HG03135 (cell line): ENCODE data around the gene SLC8A1.
"Not testable (repeated sequence)": the region's sequence is repeated elsewhere in the genome, so short reads cannot be mapped to it uniquely, and the experiment has no call there.

Source experiments
- ATAC-seq: cut with Tn5 transposase; IDR thresholded peaks from one replicate; pipeline ENCODE4 v1.9.1; 2021; ENCODE audit warnings: mild to moderate bottlenecking, moderate library complexity; ENCODE audit not compliant: unreplicated experiment

The SLC8A1 gene

DNA sequence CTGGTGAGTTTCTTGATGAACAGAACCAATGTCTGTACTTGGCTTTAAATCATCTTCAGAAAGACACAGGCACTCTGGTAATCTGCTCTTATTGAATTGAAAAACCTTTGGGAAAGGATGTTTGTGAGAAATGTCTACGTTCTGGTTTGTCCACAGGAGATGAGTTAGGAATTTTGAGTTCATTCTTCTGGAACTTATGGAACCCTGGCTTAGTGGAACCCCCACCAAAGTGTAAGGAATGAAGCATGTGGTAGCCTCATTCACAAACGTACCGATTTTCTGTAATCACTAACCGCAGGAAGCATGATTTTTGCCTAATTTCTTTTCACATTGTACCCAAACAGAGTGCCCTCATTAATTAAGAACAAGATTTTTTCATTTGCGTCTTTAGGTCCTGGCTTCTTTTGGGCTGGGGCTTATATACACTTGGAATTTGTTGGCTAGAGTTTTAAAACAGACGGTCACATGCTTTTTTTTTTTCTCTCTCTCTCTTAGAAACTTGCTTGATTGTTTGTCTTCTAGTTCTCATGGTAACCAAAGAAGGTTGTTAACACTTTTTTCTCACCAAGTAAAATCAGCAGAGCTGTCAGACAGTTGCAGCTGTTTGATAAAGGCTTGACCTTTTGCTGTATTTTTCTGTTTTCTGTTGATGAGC lies 358.7 kb downstream of the SLC8A1 start:
- no peak for ATAC-seq

DNA sequence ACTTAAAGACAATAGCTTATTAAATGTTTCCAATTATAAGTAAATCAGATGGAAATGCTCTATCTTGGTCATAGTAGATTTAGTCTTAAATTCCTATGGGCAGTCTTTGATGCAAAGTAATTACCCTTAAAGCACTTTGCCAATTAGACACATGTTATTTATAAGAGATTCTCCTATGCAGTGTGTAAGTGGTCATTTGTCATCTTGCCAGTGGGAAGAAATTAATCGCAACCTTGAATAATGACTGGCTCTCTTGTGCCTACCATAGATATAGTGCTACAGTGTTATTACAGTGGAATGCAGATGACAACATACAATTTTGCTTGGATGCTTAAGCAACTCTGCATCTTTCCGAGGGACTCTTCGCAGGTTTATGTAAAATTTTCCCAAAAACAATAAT lies 361.8 kb downstream of the SLC8A1 start:
- ATAC-seq, result no peak

DNA sequence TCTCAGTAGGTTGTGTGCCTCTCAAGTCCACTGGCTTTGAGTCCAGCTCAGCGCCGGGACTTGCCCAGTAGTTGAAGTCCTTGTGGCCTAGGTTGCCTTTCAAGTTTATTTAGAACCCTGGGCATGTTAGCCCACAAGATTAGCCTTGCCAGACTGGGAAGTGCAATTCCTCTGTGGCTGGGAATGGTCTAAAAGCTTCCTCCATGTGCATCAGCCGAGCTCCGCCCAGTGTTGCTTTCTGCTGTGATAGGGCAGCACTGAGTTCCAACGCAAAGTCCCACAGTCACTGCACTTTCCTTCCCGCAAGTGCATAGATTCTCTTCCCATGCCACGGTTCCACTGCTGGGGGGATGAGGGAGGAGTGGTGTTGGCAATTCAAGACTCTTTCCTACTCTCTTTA lies 364.0 kb downstream of the SLC8A1 start:
- no peak for ATAC-seq

DNA sequence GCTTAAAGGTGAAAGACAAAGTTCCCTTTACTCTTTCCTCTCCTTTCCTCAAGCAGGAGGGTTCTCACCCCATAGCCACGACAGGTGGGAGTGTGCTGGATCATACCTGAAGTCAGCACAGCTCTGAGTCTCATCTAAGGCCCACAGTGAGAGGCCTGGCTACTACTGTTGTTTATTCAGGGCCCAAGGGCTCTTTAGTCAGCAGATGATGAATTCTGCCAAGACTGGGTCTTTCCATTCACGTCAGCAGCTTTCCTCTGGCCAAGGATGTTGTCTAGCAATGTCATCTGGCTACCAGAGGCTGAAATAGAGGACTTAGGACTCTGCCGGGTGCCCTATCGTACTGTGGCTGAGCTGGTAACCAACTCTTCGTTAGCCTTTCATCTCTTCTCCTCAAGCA lies 364.5 kb downstream of the SLC8A1 start:
- ATAC-seq, result no peak

DNA sequence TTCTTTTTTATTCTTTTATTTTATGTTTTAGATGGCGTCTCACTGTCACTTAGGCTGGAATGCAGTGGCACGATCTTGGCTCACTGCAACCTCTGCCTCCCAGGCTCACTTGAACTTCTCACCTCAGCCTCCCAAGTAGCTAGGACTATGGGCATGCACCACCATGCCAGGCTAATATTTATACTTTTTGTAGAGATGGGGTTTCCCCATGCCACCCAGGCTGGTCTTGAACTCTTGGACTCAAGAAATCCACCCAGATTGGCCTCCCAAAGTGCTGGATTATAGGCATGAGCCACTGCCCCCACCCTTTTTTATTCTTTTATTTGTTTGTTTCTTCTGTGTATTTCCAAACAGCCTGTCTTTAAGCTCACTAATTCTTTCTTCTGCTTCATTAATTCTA lies 366.1 kb downstream of the SLC8A1 start:
- ATAC-seq, result no peak

DNA sequence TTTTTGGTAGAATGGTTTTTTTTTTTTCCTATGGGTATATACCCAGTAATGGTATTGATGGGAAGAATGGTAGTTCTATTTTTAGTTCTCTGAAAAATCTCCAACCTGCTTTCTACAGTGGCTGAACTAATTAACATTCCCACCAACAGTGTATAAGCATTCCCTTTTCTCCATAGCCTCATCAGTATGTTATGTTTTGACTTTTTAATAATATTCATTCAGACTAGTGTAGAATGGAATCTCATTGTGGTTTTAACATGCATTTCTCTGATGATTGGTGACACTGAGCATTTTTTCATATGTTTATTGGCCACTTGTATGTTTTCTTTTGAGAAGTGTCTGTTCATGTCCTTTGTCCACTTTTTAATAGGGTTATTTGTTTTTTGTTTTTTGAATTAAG lies 378.6 kb downstream of the SLC8A1 start:
- ATAC-seq, result not testable (repeated sequence)

DNA sequence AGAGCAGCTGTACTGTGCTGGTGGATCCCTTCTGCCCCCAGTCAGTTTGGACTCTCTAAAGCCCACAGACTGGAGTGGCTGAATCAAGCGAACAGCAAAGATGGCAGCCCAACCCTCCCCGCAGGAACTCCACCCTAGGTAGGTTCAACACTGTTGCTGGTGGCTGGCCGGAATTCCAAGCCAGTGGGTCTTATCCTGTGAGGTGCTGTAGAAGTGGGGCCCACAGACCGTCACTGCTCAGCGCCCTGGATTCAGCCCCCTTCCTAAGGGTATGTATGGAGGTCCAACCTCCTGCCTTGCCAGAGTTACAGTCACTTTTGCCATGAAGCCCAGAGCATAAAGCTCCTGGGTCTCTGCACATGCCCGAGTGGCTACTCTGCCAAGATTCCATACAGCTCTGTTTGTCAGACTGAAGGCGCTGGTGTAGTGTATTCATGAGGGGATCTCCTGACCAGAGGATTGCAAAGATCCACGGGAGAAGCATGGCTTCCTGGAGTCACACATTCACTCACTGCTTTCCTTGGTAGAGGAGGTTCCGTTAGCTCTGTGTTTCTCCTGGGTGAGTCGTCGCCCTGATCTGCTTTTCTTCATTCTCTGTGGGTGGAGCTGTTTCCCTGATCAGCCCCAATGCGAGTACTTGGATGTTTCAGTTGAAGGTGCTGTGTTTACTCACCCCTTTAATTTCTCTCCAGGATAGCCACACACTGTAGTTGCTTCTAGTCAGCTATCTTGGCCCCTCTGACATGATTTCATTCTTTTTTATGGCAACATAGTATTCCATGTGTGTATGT lies 379.3 kb downstream of the SLC8A1 start:
- no peak for ATAC-seq

DNA sequence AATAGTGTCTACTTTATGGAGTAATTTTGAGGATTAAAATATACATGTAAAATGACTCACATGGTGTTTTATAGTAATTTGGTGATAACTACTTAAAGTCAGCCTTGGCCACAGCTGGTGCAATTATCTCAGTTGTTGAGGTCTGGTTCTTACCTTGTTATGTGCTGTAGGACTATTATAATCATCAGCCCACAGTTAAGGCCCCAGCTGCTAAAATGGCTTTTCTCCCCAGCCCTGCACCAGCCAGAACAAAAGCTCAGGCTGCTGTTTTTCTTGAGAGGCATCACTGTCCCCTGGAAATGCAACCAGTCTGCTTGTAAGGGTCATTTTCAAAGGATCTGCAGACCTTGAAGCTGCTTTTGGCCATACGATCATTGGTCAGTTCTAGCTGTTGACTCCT lies 389.5 kb downstream of the SLC8A1 start:
- no peak for ATAC-seq

DNA sequence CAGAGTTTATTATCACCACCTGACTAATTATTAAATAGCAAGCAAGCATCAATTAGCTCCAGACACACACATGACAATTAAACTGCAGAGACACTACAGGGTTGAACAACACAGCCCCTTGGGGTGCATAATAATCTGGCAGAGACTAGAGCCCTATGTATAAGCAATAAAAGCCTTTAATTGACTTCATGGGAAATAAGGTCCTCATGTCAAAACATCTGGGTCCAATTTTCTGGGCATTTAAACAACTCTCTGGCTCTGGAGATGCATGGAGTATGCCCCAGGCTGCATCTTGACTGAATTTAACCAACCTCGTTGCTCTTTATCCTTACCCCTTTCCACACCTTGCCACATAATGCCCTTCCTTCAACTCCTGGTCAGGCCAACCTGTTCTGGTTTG lies 402.1 kb downstream of the SLC8A1 start:
- no peak for ATAC-seq

DNA sequence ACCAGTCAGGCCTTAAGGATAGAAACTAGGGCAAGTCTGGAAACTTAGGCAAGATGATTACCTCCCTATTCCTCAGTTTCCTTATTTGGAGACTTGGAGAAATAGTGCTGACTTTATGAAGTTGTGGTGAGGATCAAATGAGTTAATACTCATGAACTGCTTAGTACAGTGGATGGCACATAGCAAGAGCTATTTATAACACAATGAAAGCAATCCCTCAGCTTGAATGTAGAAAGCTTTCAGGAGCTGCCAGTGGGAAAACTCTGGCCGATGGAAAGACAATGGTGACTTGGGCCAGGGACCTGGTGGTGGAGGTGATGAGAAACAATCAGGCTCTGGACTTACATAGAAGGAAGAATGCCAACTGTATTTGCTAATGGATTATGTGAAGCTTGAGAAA lies 403.4 kb downstream of the SLC8A1 start:
- no peak for ATAC-seq

DNA sequence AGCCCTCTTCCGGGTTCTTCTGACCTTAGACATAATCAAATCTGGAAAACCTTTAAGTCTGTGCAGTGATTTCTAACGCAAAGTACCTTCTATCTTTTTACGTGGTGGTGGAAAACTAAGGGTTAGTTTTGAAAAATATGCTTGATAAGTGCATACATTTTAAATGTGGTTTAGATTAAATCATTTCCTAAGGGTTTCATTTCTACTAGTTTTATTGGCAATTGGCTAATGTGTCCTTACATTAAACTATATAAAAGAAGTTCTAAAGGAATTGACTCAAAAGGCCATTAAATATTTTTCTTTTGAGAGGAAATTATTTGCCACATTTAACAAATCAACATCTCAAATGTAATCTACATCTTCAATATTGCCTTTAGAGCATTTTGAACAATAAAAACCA lies 404.5 kb downstream of the SLC8A1 start:
- ATAC-seq, result no peak
